ENCODE results near the gene LGR4.

Gene LGR4

DNA sequence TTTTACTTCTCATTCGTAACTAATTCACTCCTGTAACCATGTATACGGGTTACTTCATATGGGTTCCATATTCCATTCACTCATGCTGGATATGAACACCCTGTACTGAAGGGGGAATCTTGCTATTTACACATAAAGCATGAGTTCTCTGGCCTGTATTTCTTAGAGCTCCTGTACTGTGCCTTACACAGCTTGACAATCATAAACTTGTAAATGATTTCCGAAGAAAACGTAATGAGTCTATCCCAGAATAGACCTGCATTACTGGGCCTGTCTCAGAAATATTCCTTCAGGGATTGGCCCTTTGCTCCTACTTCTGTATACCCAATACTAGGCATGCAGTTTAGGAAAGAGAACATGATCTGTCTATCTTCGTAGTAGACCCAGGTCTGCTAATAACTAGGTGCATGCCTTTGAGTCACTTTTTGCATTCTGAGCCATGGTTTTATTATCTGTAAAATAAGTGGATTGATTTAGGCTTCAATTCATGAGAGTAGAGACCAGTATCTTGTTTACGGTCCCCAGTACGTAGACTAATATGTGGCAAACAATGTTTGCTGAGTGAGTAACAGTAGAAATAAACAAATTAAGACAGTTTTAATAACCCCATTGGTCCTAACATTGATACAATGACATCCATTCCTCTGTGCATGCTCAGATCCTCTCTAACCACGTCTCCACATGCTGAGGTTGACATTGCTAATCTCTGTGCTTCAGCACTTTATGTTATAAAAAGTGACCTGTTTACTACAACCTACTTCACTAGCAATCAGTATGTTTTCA lies 110.8 kb downstream of the LGR4 start:
- DNase-seq (ENCODE audit: low spot score): no peak
- TF ChIP-seq, protein P1, sequence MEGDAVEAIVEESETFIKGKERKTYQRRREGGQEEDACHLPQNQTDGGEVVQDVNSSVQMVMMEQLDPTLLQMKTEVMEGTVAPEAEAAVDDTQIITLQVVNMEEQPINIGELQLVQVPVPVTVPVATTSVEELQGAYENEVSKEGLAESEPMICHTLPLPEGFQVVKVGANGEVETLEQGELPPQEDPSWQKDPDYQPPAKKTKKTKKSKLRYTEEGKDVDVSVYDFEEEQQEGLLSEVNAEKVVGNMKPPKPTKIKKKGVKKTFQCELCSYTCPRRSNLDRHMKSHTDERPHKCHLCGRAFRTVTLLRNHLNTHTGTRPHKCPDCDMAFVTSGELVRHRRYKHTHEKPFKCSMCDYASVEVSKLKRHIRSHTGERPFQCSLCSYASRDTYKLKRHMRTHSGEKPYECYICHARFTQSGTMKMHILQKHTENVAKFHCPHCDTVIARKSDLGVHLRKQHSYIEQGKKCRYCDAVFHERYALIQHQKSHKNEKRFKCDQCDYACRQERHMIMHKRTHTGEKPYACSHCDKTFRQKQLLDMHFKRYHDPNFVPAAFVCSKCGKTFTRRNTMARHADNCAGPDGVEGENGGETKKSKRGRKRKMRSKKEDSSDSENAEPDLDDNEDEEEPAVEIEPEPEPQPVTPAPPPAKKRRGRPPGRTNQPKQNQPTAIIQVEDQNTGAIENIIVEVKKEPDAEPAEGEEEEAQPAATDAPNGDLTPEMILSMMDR (IDR thresholded peaks at IDR 0.05; ENCODE audit: extremely low read depth, missing control alignments): no peak

DNA sequence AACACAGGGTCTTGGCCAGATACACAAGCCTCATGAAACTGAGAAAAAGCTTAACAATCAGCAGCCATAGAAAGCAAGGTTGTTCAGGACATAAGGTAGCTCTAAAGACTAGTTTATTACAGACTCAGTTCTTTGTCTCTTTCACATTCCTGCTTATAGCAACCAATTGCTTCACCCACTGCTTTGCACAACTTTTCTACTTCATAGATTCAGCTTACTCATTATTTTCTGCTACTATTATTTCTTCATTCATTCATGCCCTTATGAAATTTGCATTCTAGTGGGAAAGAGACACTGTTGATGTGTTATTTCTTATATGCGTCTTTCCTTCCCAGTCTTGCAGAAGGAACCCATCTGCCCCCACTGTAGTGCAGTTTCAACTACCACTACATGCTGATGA lies 114.3 kb downstream of the LGR4 start:
- TF ChIP-seq, protein P1 (IDR thresholded peaks at IDR 0.05; ENCODE audit: extremely low read depth, missing control alignments): no peak
- DNase-seq (ENCODE audit: low spot score): no peak

DNA sequence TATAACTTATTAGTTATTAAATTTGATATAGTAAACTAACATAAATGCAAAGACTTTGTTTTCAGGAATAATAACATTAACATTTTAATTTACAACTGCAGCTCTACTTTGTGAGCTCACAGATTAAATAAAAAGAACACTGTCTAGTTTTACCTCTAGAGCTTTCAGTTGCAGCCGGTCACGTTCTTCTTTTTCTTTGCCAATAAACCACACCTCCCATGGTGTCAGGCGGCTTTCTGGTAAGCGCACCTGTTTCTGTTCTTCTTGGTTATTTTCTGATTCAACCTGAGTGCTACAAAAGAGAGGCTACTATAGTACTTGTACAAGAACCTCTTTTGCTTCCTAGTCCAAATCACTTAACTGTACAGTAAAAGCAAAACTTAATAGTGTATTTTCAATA lies 115.3 kb downstream of the LGR4 start:
- TF ChIP-seq, protein P1 (IDR thresholded peaks at IDR 0.05; ENCODE audit: extremely low read depth, missing control alignments): no peak
- DNase-seq (ENCODE audit: low spot score): no peak

DNA sequence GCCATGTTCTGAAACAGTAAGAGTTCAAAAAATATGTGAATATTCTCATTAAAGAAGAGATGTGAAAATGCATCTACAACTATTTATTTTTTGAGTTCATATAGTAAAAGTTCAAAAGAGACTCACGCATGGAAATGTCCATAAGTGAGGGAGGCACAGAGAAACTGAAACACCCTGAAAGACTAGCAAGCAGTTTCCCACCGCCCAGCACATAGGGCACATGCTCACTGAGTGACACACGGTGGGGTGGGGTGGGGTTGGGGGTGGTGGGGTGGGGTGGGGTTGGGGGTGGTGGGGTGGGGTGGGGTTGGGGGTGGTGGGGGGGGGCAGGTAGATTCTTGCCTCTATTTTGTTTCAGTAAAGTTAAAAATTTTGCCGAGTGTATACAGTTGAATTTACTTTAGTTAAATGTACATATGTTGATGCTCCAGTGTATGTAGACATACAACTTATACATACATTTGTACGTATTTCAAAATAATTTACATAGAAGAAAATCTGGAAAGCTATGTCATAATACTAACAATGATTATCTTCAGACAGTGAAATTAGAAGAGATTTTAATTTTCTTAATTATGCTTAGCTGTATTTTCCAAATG lies 115.9 kb downstream of the LGR4 start:
- TF ChIP-seq, protein P1 (IDR thresholded peaks at IDR 0.05; ENCODE audit: extremely low read depth, missing control alignments): no peak
- DNase-seq (ENCODE audit: low spot score): no peak

DNA sequence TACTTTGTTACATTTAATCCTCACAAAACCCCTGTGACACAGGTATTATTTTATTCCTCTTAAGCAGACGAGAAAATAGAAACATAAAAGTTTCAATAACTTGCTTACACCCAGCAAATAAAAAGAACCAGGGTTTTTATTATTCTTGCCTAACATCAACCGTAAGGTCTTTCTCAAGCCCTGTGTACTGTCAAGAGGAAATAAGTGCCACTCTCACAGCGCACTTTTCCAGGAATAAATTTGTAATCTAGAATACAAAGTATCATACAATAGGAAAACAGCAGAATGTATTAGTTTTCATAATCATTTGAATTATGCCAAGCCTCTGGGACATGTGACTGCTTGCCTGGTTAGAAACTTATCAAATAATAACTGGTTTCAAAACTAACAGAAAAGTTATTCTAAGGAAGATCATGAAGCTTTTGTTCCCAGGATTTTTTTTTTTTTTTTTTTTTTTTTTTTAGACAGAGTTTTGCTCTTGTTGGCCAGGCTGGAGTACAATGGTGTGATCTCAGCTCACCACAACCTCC lies 117.0 kb downstream of the LGR4 start:
- TF ChIP-seq, protein P1 (IDR thresholded peaks at IDR 0.05; ENCODE audit: extremely low read depth, missing control alignments): no peak
- no peak for DNase-seq (ENCODE audit: low spot score)

DNA sequence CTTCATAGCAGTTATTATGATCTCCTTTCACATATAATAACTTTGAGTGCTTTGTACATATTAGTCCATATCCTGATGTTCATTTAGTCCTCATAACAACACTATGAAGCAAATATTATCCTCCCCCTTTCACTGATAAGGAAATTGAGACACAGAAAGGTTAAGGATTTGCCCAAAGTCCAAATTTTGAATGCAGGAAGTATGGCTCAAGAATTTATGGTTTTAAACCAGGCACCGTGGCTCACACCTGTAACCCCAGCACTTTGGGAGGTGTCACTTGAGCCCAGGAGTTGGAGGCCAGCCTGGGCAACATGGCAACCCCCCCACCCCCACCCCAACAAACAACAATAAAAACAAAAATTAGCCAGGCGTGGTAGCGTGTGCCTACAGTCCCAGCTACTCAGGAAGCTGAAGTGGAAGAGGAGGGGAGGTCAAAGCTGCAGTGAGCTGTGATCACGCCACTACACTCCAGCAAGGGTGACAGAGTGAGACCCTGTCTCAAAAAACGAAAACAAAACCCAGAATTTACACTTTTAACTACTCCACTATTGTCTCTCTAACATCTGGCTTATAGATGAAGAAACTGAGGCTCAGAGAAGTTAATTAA lies 118.1 kb downstream of the LGR4 start:
- TF ChIP-seq, protein P1 (IDR thresholded peaks at IDR 0.05; ENCODE audit: extremely low read depth, missing control alignments): no peak

More for the DNA sequence above, 118.1 kb downstream of the LGR4 start:
- no peak for DNase-seq (ENCODE audit: low spot score)
